Endodermal cell (in vitro differentiated cells): ENCODE measurements around the gene BMF. TPM values are rescaled to one million over a fixed set of nuclear protein-coding genes. Genes with fewer than 3 reads are reported as not detected.

Source experiments
- DNase-seq: peaks from one replicate; pipeline ENCODE4 v3.0.0-alpha.2; 2017
- H3K27ac ChIP-seq: 2 replicates; pipeline ENCODE4 v1.5.1; 2013; ENCODE audit warnings: mild to moderate bottlenecking, low read depth, low read length, moderate library complexity
- H3K27me3 ChIP-seq: 2 replicates; pipeline ENCODE4 v1.6.1; 2013; ENCODE audit warnings: mild to moderate bottlenecking, low read length, moderate library complexity; ENCODE audit not compliant: insufficient read depth, control insufficient read depth, poor library complexity, severe bottlenecking
- H3K36me3 ChIP-seq: 2 replicates; pipeline ENCODE4 v1.7.0; 2013; ENCODE audit warnings: mild to moderate bottlenecking, low read length, moderate library complexity; ENCODE audit not compliant: control insufficient read depth, insufficient read depth
- H3K4me1 ChIP-seq: one replicate; pipeline ENCODE4 v1.7.0; 2013; ENCODE audit warnings: low read length; ENCODE audit not compliant: control insufficient read depth, insufficient read depth
- H3K4me3 ChIP-seq: 2 replicates; pipeline ENCODE4 v1.5.1; 2013; ENCODE audit warnings: mild to moderate bottlenecking, low read length, moderate library complexity
- H3K9ac ChIP-seq: 2 replicates; pipeline ENCODE4 v1.6.1; 2013; ENCODE audit warnings: mild to moderate bottlenecking, low read length, moderate library complexity; ENCODE audit not compliant: poor library complexity, severe bottlenecking; ENCODE audit errors: extremely low read depth
- H3K9me3 ChIP-seq: 2 replicates; pipeline ENCODE4 v1.6.1; 2013; ENCODE audit warnings: mild to moderate bottlenecking, low read length, moderate library complexity; ENCODE audit not compliant: control insufficient read depth
- H3K27ac Mint-ChIP-seq: 2 replicates; pipeline ENCODE4 v1.8.0; 2020; ENCODE audit warnings: mixed read lengths
- H3K27me3 Mint-ChIP-seq: 2 replicates; pipeline ENCODE4 v1.8.0; 2021; ENCODE audit warnings: mild to moderate bottlenecking, mixed read lengths; ENCODE audit not compliant: insufficient read depth
- H3K36me3 Mint-ChIP-seq: 2 replicates; pipeline ENCODE4 v1.8.0; 2020; ENCODE audit warnings: low read depth, mixed read lengths
- H3K4me1 Mint-ChIP-seq: 2 replicates; pipeline ENCODE4 v1.8.0; 2020; ENCODE audit warnings: mixed read lengths
- H3K4me3 Mint-ChIP-seq: 2 replicates; pipeline ENCODE4 v1.8.0; 2020; ENCODE audit warnings: mild to moderate bottlenecking, moderate library complexity, mixed read lengths
- H3K9me3 Mint-ChIP-seq: 2 replicates; pipeline ENCODE4 v1.8.0; 2020; ENCODE audit warnings: mild to moderate bottlenecking, mixed read lengths
- WGBS, 2 experiments: methylation state at CpG; one replicate each; pipeline versions ENCODE4 v1.1.5 to v1.1.7; 2013; ENCODE audit warnings: missing lambda C conversion rate in 2 of 2, mixed read lengths in 1 of 2; ENCODE audit not compliant: insufficient coverage in 1 of 2, insufficient read length in 1 of 2; 5-methylcytosine and 5-hydroxymethylcytosine counted together
- total RNA-seq, 2 donors: library from RNA; stranded (reverse); fragmentation: NEBNext Ultra II Directional in 1 of 2; extraction: Animal tissue kit (Norgen Biotek cat#: 25700) in 1 of 2; gene quantifications; 2 replicates in 1 of 2; 3 replicates in 1 of 2; pipeline ENCODE4 v1.2.1, GENCODE V29; 2021
- TF ChIP-seq, protein P1 (sequence below): fragments of 200-600 bp; sonication (generic); conservative IDR thresholded peaks from 2 replicates; pipeline ENCODE4 v1.5.0; 2021; ENCODE audit warnings: antibody characterized with exemption, mild to moderate bottlenecking

BMF gene
- total RNA-seq, 2 donors from 2014 or later, result 48.3 to 53.5 TPM

GRCh38 chr15:40100947-40101905 lies 7.5 kb downstream of the BMF start:
- no peaks in the 10 kb centered on the region for H3K9me3 ChIP-seq
- no peaks in the 10 kb centered on the region for H3K9me3 Mint-ChIP-seq
- no peak overlapping the region for H3K4me3 Mint-ChIP-seq
- no peak overlapping the region for H3K27ac Mint-ChIP-seq
- no peak for DNase-seq
- no peak overlapping the region for H3K9ac ChIP-seq
- peaks cover 35% of the 10 kb centered on the region for H3K36me3 Mint-ChIP-seq
- no peaks in the 10 kb centered on the region for H3K27me3 Mint-ChIP-seq
- H3K4me1 Mint-ChIP-seq, result peaks cover 70% of the 10 kb centered on the region
- peaks cover 24% of the 10 kb centered on the region for H3K4me1 ChIP-seq
- WGBS, 2 experiments, result 95% methylated on average over 3 to 6 of the region's 6 CpGs
- no peak overlapping the region for H3K27ac ChIP-seq
- no peak overlapping the region for H3K4me3 ChIP-seq
- H3K36me3 ChIP-seq, result peaks cover 28% of the 10 kb centered on the region
- TF ChIP-seq, protein P1, sequence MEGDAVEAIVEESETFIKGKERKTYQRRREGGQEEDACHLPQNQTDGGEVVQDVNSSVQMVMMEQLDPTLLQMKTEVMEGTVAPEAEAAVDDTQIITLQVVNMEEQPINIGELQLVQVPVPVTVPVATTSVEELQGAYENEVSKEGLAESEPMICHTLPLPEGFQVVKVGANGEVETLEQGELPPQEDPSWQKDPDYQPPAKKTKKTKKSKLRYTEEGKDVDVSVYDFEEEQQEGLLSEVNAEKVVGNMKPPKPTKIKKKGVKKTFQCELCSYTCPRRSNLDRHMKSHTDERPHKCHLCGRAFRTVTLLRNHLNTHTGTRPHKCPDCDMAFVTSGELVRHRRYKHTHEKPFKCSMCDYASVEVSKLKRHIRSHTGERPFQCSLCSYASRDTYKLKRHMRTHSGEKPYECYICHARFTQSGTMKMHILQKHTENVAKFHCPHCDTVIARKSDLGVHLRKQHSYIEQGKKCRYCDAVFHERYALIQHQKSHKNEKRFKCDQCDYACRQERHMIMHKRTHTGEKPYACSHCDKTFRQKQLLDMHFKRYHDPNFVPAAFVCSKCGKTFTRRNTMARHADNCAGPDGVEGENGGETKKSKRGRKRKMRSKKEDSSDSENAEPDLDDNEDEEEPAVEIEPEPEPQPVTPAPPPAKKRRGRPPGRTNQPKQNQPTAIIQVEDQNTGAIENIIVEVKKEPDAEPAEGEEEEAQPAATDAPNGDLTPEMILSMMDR, result no peak
- no peaks in the 10 kb centered on the region for H3K27me3 ChIP-seq

GRCh38 chr15:40100123-40100946 lies 8.3 kb downstream of the BMF start:
- no peaks in the 10 kb centered on the region for H3K9me3 ChIP-seq
- peaks cover 33% of the 10 kb centered on the region for H3K36me3 Mint-ChIP-seq
- no peak overlapping the region for H3K27ac ChIP-seq
- H3K36me3 ChIP-seq, result peaks cover 28% of the 10 kb centered on the region
- WGBS, 2 experiments, result 83 to 95% methylated on average over 9 to 13 of the region's 13 CpGs
- DNase-seq, result no peak
- H3K4me1 Mint-ChIP-seq, result peaks cover 63% of the 10 kb centered on the region
- H3K4me3 ChIP-seq, result no peak overlapping the region
- no peak overlapping the region for H3K4me3 Mint-ChIP-seq
- no peaks in the 10 kb centered on the region for H3K27me3 ChIP-seq
- TF ChIP-seq, protein P1, result no peak
- H3K9ac ChIP-seq, result no peak overlapping the region
- no peaks in the 10 kb centered on the region for H3K9me3 Mint-ChIP-seq
- peak overlapping the region; percentile 63 for H3K27ac Mint-ChIP-seq
- peaks cover 16% of the 10 kb centered on the region for H3K4me1 ChIP-seq
- no peaks in the 10 kb centered on the region for H3K27me3 Mint-ChIP-seq

- Histone ChIP-seq H3K4me1 (peaks cover 16% of the 10 kb centered on the region), H3K9ac (no peak overlapping the region), H3K27me3 (no peaks in the 10 kb centered on the region), H3K9me3 (no peaks in the 10 kb centered on the region), H3K36me3 (peaks cover 24% of the 10 kb centered on the region), H3K4me3 (peak overlapping the region; percentile 20), H3K27ac (peak overlapping the region; percentile 92)
- TF ChIP-seq, protein P1, result no peak
- Mint-ChIP-seq H3K36me3 (peaks cover 32% of the 10 kb centered on the region), H3K4me3 (no peak overlapping the region), H3K27ac (peak overlapping the region; percentile 93), H3K27me3 (no peaks in the 10 kb centered on the region), H3K4me1 (peaks cover 49% of the 10 kb centered on the region), H3K9me3 (no peaks in the 10 kb centered on the region)
- peak; percentile 78 for DNase-seq
- 32 to 56% methylated on average over 5 to 12 of the region's 12 CpGs for WGBS, 2 experiments
These were observed 10.0 kb downstream of the BMF start for GRCh38 chr15:40098489-40099261.
